IPS-18a (cell line): ENCODE data around the gene DNMT1.
"Not testable (repeated sequence)": the region's sequence is repeated elsewhere in the genome, so short reads cannot be mapped to it uniquely, and the experiment has no call there.

Experiments
- H3K27ac ChIP-seq: one replicate; pipeline ENCODE4 v1.5.1; 2013; ENCODE audit warnings: low read length
- H3K27me3 ChIP-seq: one replicate; pipeline ENCODE4 v1.6.1; 2013; ENCODE audit warnings: mild to moderate bottlenecking, low read length; ENCODE audit not compliant: control insufficient read depth, insufficient read depth
- H3K36me3 ChIP-seq: one replicate; pipeline ENCODE4 v1.6.1; 2013; ENCODE audit warnings: low read depth, low read length; ENCODE audit not compliant: control insufficient read depth
- H3K4me1 ChIP-seq: one replicate; pipeline ENCODE4 v1.6.1; 2013; ENCODE audit warnings: low read depth, low read length; ENCODE audit not compliant: control insufficient read depth
- H3K4me3 ChIP-seq: one replicate; pipeline ENCODE4 v1.5.1; 2013; ENCODE audit warnings: low read length
- H3K9ac ChIP-seq: one replicate; pipeline ENCODE4 v1.6.1; 2013; ENCODE audit warnings: mild to moderate bottlenecking, low read length, moderate library complexity
- H3K9me3 ChIP-seq: one replicate; pipeline ENCODE4 v1.6.1; 2013; ENCODE audit warnings: low read depth, low read length; ENCODE audit not compliant: control insufficient read depth

DNMT1 gene

DNA sequence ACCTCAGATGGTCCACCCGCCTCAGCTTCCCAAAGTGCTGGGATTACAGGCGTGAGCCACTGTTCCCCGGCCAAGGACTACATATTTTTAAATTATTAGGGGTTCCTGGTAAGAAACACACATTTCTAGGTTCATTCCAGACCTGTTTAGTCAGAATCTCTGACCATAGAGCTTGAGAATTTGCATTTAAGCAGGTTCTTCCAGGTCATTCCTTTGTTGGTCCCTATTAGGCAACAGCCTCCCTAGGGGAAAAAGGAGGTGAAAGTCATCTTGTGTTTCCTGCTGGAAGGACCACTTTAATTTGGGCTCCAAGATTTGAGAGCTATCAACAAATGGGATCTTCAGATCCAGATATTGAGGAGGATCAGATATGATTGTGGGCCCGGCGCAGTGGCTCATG is 20.0 kb upstream of the DNMT1 start:
- Histone ChIP-seq H3K9me3 (no peaks in the 10 kb centered on the region), H3K27ac (no peak overlapping the region), H3K36me3 (no peaks in the 10 kb centered on the region), H3K27me3 (no peaks in the 10 kb centered on the region), H3K9ac (no peak overlapping the region), H3K4me1 (no peaks in the 10 kb centered on the region), H3K4me3 (no peak overlapping the region)

DNA sequence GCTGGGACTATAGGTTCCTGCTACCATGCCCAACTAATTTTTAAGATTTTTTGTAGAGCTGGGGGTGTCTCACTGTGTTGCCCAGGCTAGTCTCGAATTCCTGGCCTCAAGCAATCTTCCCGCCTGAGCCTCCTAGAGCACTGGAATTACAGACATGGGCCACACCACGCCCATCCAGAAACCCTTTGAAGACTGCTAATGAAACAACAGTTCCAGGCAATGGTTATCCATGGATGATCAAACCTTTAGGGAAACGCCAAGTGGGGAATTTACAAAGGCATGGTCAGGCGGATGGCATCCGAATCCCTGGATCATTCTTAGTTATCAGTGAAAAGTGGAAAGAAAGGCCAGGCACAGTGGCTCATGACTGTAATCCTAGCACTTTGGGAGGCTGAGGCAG is 16.9 kb upstream of the DNMT1 start:
- H3K27me3 ChIP-seq = no peaks in the 10 kb centered on the region
- no peaks in the 10 kb centered on the region for H3K4me1 ChIP-seq

DNA sequence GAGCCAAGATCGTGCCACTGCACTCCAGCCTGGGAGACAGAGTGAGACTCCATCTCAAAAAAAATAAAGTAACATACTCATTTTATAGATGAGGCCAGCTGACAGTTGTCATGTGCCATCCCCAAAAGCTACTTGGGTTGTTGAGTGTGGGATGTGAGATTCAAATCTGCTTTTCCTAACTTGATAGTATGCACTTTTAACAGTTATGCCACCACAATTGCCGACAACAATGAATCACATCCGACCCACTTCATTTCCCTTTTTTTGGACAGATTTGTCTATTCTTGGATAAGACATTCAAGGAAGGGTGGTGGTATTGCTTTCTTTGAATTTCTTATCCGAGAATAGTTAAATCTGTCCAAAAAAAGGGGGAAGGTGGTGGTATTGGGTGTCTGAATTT is 16.3 kb upstream of the DNMT1 start:
- H3K27me3 ChIP-seq = no peaks in the 10 kb centered on the region
- no peak overlapping the region for H3K4me3 ChIP-seq
- no peak overlapping the region for H3K9ac ChIP-seq
- no peaks in the 10 kb centered on the region for H3K9me3 ChIP-seq
- no peak overlapping the region for H3K27ac ChIP-seq
- H3K36me3 ChIP-seq = no peaks in the 10 kb centered on the region
- H3K4me1 ChIP-seq = no peaks in the 10 kb centered on the region

More for the DNA sequence above, 16.9 kb upstream of the DNMT1 start:
- Histone ChIP-seq H3K36me3 (no peaks in the 10 kb centered on the region), H3K9me3 (no peaks in the 10 kb centered on the region), H3K27ac (no peak overlapping the region), H3K9ac (no peak overlapping the region), H3K4me3 (no peak overlapping the region)

DNA sequence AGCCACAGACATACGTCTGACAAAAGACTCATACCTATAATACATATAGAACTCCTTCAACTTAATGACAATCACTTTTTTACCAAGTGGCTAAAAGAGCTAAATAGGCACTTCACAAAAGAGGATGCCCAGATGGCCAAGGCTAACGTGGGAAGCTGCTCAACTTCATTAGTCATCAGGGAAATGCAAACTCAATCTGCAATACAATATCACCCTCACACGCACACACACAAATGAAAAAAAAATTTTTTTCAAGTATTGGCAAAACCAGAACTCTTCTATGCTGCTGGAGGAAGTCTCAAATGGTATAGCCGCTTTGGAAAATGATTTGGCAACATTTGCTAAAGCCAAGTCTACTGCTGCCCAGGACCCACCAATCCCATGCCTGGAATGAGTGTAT is 14.6 kb upstream of the DNMT1 start:
- H3K4me1 ChIP-seq = no peaks in the 10 kb centered on the region
- no peak overlapping the region for H3K27ac ChIP-seq
- H3K4me3 ChIP-seq = no peak overlapping the region
- no peaks in the 10 kb centered on the region for H3K9me3 ChIP-seq
- H3K36me3 ChIP-seq = no peaks in the 10 kb centered on the region
- H3K27me3 ChIP-seq = no peaks in the 10 kb centered on the region
- no peak overlapping the region for H3K9ac ChIP-seq

DNA sequence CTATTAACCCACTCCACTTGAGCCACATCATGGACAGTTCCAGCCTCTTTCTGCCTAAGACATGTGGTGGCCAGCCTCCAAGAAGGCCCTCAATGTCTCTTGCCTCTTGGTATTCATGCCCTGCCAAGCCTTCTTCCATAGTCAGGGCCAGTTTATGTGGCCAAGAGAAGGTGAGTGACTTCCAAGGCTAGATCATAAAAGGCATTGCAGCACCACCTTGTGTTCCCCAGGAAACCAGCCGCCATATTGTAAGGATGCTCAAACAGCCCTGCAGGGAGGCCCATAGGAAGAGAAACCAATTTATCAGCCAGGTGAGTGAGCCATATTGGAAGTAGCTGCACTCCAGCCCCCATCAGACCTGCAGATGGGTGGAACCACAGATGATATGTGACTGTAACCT is 12.3 kb upstream of the DNMT1 start:
- no peak overlapping the region for H3K9ac ChIP-seq
- no peaks in the 10 kb centered on the region for H3K27me3 ChIP-seq
- no peak overlapping the region for H3K4me3 ChIP-seq
- H3K9me3 ChIP-seq = no peaks in the 10 kb centered on the region
- no peaks in the 10 kb centered on the region for H3K4me1 ChIP-seq
- H3K27ac ChIP-seq = no peak overlapping the region
- H3K36me3 ChIP-seq = no peaks in the 10 kb centered on the region

DNA sequence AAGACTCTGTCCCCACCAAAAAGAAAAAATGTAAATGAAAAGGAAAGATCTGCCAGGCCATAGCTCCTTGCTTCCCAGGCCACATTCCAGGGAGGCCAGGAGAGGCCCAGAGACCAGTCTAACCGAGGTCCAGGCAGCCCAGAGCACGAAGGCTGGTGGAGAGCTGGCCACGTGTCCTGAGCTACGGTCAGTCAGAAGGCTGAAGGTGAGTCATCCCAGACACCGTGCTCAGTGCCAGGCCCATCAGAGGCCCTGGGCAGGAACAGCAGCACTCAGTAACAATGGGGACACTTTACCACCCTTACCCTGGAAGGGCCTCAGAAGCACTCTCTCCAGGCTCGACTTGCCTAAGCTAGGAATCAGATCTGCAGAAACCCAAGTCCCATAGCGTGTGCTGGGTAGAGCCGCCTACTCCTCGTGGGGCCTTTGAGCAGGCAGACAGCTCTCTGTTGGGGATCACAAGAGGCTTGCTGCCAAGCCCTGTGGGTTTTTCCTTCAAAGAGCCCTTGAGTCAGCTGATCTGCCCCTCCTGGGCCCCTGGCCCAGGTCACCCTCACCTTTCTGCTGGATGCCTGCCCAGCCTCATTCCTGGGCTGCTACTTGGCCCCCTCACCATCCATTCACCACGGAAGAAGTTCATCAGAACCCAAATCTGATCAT is 11.6 kb upstream of the DNMT1 start:
- no peaks in the 10 kb centered on the region for H3K27me3 ChIP-seq
- H3K9ac ChIP-seq = no peak overlapping the region
- no peak overlapping the region for H3K27ac ChIP-seq
- H3K9me3 ChIP-seq = no peaks in the 10 kb centered on the region
- H3K4me3 ChIP-seq = no peak overlapping the region
- H3K36me3 ChIP-seq = no peaks in the 10 kb centered on the region
- no peaks in the 10 kb centered on the region for H3K4me1 ChIP-seq

DNA sequence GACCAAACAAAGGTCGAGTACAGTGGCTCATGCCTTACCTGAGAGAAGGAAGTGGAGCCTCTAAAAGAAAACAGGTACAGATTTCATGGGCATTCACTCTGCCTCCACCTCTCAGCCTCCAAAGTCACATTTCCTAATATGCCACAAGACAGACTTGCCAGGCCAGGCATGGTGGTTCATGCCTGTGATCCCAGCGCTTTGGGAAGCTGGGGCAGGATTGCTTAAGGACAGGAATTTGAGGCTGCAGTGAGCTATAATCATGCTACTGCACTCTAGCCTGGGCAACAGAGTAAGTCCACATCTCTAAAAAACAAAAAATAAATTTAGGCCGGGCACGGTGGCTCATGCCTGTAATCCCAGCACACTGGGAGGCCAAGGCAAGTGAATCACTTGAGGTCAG is 10.9 kb upstream of the DNMT1 start:
- H3K27me3 ChIP-seq = no peaks in the 10 kb centered on the region
- H3K9me3 ChIP-seq = no peaks in the 10 kb centered on the region
- no peak overlapping the region for H3K4me3 ChIP-seq
- no peak overlapping the region for H3K27ac ChIP-seq
- H3K4me1 ChIP-seq = no peaks in the 10 kb centered on the region
- H3K9ac ChIP-seq = no peak overlapping the region
- H3K36me3 ChIP-seq = no peaks in the 10 kb centered on the region

DNA sequence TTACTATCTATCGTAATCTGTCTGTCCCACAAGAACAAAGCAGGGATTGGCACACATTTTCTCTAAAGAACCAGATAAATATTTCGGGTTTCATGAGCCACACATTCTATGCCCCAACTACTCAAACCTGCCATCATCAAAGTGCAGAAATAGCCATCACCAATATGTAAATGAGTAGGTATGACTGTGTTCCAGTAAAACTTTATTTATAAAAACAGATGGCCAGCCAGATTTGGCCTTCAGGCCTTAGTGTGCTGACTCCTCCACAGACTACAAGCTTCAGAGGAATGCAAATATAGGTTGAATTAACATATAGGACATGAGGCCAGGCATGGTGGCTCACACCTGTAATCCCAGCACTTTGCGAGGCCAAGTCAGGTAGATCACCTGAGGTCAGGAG is 8.9 kb upstream of the DNMT1 start:
- no peaks in the 10 kb centered on the region for H3K4me1 ChIP-seq
- no peaks in the 10 kb centered on the region for H3K36me3 ChIP-seq

DNA sequence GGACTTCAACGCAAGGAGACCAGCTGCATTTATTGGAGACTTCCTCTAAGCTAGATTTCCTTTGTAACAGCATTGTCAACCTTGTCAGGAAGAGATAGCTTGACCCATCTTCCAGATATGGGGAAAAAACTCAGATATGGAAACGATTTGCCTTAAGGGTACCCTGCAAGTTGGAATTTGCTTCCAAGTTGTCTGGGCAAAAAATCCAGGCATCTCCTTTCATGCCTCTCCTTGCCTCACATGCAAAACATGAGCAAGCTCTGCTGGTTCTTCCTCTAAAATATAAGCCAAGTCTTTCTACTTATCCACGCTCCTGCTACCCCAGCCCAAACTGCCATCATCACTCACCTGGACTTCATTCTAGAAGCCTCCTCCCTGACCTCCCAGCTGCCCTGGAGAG is 6.4 kb upstream of the DNMT1 start:
- no peaks in the 10 kb centered on the region for H3K9me3 ChIP-seq
- H3K4me1 ChIP-seq = no peaks in the 10 kb centered on the region
- no peaks in the 10 kb centered on the region for H3K36me3 ChIP-seq
- no peak overlapping the region for H3K27ac ChIP-seq
- H3K4me3 ChIP-seq = no peak overlapping the region
- H3K9ac ChIP-seq = no peak overlapping the region
- no peaks in the 10 kb centered on the region for H3K27me3 ChIP-seq

More for the DNA sequence above, 8.9 kb upstream of the DNMT1 start:
- H3K9ac ChIP-seq = no peak overlapping the region
- H3K9me3 ChIP-seq = no peaks in the 10 kb centered on the region
- no peak overlapping the region for H3K4me3 ChIP-seq
- H3K27ac ChIP-seq = no peak overlapping the region
- no peaks in the 10 kb centered on the region for H3K27me3 ChIP-seq

DNA sequence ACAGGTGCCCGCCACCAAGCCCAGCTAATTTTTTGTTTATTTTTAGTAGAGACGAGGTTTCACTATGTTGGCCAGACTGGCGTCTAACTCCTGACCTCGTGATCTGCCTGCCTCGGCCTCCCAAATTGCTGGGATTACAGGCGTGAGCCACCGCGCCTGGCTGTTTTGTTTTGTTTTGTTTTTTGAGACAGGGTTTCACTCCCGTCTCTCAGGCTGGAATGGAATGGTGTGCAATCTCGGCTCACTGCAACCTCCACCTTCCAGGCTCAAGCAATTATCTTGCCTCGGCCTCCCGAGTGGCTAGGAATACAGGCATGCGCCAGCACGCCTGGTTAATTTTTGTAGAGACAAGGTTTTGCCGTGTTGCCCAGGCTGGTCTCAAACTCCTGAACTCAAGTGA is 5.3 kb upstream of the DNMT1 start:
- not testable (repeated sequence) for H3K9ac ChIP-seq, H3K4me3 ChIP-seq, H3K9me3 ChIP-seq, H3K27ac ChIP-seq, H3K36me3 ChIP-seq, H3K4me1 ChIP-seq, H3K27me3 ChIP-seq

DNA sequence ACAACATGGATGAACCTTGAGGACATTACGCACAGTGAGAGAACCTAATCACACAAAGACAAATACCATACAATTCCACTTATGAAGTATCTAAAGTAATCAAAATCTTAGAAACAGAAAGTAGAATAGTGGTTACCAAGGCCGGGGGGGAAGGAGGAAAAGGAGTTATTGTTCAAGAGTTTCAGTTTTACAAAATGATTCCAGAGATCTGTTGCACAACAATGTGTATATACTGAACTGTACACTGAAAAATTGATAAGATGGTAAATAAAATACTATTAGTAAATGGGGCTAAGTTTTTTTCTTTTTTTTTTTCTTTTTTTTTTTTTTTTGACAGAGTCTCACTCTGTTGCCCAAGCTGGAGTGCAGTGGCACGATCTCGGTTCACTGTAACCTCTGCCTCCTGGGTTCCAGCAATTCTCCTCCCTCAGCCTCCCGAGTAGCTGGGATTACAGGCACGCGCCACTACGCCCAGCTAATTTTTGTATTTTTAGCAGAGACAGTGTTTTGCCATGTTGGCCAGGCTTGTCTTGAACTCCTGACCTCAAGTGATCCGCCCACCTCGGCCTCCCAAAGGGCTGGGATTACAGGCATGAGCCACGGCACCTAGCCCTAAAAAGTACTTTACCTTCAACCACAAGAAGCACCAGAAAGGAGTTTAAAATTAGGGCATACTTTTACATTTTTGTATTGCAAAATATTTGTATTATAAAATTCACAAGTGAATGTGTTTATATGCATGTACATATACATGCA is 4.3 kb upstream of the DNMT1 start:
- H3K4me3 ChIP-seq, H3K27ac ChIP-seq, H3K36me3 ChIP-seq, H3K4me1 ChIP-seq, H3K9ac ChIP-seq, H3K9me3 ChIP-seq, H3K27me3 ChIP-seq: not testable (repeated sequence)

DNA sequence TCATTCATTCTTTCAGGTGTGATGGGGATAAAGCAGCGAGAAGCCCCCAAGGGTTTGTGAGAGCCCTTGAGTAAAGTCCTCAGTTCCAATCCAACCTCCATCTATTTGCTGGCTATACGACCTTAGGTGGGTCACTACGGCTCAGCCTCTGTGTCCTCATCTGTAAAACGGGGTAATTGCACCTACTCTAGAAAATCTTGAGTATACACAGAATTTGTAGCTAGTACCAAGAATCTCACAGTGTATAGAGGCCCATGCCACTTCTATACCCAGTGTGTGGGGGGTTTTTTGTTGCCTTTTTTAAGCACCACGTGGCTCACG is 406 bp upstream of the DNMT1 start:
- peak overlapping the region; percentile 93 for H3K9ac ChIP-seq
- H3K36me3 ChIP-seq = peaks cover 11% of the 10 kb centered on the region
- no peaks in the 10 kb centered on the region for H3K27me3 ChIP-seq
- H3K27ac ChIP-seq = no peak overlapping the region
- no peaks in the 10 kb centered on the region for H3K9me3 ChIP-seq
- H3K4me1 ChIP-seq = no peaks in the 10 kb centered on the region
- H3K4me3 ChIP-seq = peak overlapping the region; percentile 66
